HG02763 (cell line): ENCODE data around the gene HOMER3.

ENCODE experiments used
- ATAC-seq: cut with Tn5 transposase; IDR thresholded peaks from one replicate; pipeline ENCODE4 v1.9.1; 2021; ENCODE audit warnings: mild to moderate bottlenecking, moderate library complexity; ENCODE audit not compliant: unreplicated experiment

HOMER3 gene

GRCh38 chr19:18883526-18884304 lies 57.3 kb downstream of the HOMER3 start:
- no peak for ATAC-seq

GRCh38 chr19:18881491-18881890 lies 59.5 kb downstream of the HOMER3 start:
- no peak for ATAC-seq

GRCh38 chr19:18879579-18880373 lies 61.2 kb downstream of the HOMER3 start:
- no peak for ATAC-seq
